Activated T-helper 1 cell treated with anti-CD3 and anti-CD28 coated beads, Interleukin-2, amount 50 U/mL, for 16 hours (primary cell): ENCODE results near the gene PLXND1.

Source experiments
- DNase-seq, 2 donors: peaks; one replicate each; pipeline ENCODE4 v3.0.0-alpha.2; 2020; ENCODE audit warnings: low read depth in 1 of 2, low spot score in 1 of 2

Gene PLXND1

DNA sequence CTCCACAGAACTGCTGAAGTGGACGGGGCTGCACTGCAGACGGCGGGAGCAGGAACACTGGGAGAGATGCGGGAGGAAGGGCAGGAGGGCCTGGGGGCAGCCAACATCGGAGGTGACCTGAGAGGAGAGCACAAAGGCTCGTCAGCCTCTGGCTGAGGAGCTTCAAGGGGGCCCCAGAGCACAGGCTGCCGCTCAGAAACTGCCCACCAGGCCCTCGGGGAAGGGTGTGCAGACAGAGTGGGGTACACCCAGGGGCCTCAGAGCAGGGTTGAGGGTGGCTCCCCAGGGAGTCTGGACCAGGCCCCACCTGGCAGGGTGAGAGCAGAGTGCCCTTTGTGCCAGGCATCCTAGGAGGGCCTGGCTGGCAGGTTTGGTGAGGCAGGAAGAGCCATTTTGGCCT lies 92.8 kb downstream of the PLXND1 start:
- DNase-seq, result no peak

GRCh38 chr3:129512595-129512994 lies 93.9 kb downstream of the PLXND1 start:
- DNase-seq, result no peak

DNA sequence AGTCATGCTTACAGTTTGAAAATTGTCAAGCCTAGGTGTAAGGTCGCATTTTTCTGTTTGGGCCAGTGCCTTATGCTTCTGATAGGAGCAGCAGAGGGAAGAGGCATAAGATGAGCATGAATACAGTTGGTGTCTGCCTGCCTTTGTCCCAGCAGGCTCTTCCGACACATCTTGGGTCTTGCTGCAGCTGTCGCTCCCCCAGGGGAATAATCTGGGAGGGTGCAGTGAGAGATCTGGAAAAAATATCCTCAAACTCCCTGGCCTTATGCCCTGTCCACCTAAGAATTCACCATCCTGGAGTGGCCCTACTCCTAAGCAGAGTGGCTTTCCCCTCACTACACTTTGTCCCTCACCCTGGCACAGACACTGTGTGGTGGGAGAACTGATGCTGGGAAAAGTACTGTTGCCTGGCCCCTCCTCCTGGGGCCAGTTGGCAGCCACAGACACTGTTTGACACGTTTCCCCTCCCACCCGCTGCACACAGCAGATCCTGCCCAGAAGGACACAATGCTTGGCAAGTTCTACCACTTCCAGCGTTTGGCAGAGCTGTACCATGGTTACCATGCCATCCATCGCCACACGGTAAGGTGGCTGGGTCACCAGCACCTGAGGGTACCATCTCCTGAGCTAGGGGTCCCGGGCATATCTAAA lies 99.2 kb downstream of the PLXND1 start:
- no peak for DNase-seq

- no peak for DNase-seq
Observed at GRCh38 chr3:129506231-129506742, 100.2 kb downstream of the PLXND1 start.

GRCh38 chr3:129505341-129505740 lies 101.1 kb downstream of the PLXND1 start:
- no peak for DNase-seq
